ACHN (cell line): Measurements from ENCODE around the gene OSBPL3.

ENCODE experiments used
- DNase-seq: peaks from one replicate; pipeline ENCODE4 v3.0.0-alpha.2; 2015
- in situ Hi-C: cut with HindIII; loops from 2 replicates; pipeline ENCODE4 v1.10.0; 2017; ENCODE audit warnings: low sequenced_read_pairs, low pct_ligation_motif_present, low pct_unique_long_range_greater_than_20kb

OSBPL3 gene

GRCh38 chr7:24932389-24932788 lies 47.6 kb downstream of the OSBPL3 start:
- in situ Hi-C loops, result no loop called here
- DNase-seq, result no peak

GRCh38 chr7:24931844-24932243 lies 48.1 kb downstream of the OSBPL3 start:
- in situ Hi-C loops, result no loop called here
- no peak for DNase-seq

- in situ Hi-C loops, result no loop called here
- no peak for DNase-seq
These were observed 49.1 kb downstream of the OSBPL3 start for GRCh38 chr7:24930856-24931255.

- no peak for DNase-seq
- in situ Hi-C loops, result no loop called here
These were observed 53.1 kb downstream of the OSBPL3 start for GRCh38 chr7:24926623-24927524.

GRCh38 chr7:24924375-24924774 lies 55.6 kb downstream of the OSBPL3 start:
- in situ Hi-C loops, result no loop called here
- no peak for DNase-seq

GRCh38 chr7:24923172-24923865 lies 56.7 kb downstream of the OSBPL3 start:
- in situ Hi-C loops, result no loop called here

GRCh38 chr7:24922099-24922773 lies 57.7 kb downstream of the OSBPL3 start:
- DNase-seq, result no peak
- in situ Hi-C loops, result no loop called here

More at GRCh38 chr7:24923172-24923865, 56.7 kb downstream of the OSBPL3 start:
- DNase-seq, result no peak

- no peak for DNase-seq
- in situ Hi-C loops, result no loop called here
These were observed 58.7 kb downstream of the OSBPL3 start for GRCh38 chr7:24921362-24921679.

GRCh38 chr7:24920451-24921361 lies 59.3 kb downstream of the OSBPL3 start:
- DNase-seq, result no peak
- in situ Hi-C loops, result no loop called here

GRCh38 chr7:24917510-24918239 lies 62.3 kb downstream of the OSBPL3 start:
- in situ Hi-C loops, result no loop called here

GRCh38 chr7:24916463-24917040 lies 63.4 kb downstream of the OSBPL3 start:
- in situ Hi-C loops, result no loop called here
- no peak for DNase-seq

More at GRCh38 chr7:24917510-24918239, 62.3 kb downstream of the OSBPL3 start:
- no peak for DNase-seq

GRCh38 chr7:24914465-24914859 lies 65.5 kb downstream of the OSBPL3 start:
- no peak for DNase-seq
- in situ Hi-C loops, result no loop called here

GRCh38 chr7:24913801-24914464 lies 66.0 kb downstream of the OSBPL3 start:
- in situ Hi-C loops, result no loop called here
- no peak for DNase-seq

- no peak for DNase-seq
- in situ Hi-C loops, result no loop called here
These were observed 67.0 kb downstream of the OSBPL3 start for GRCh38 chr7:24912874-24913514.

- in situ Hi-C loops, result no loop called here
- DNase-seq, result no peak
These were observed 67.6 kb downstream of the OSBPL3 start for GRCh38 chr7:24912424-24912823.

GRCh38 chr7:24911213-24911603 lies 68.8 kb downstream of the OSBPL3 start:
- in situ Hi-C loops, result no loop called here
- no peak for DNase-seq
